ENCODE results near the gene CADM4.

- TF ChIP-seq CTCF (IDR thresholded peaks at IDR 0.05), result no peak
- no peak for TF ChIP-seq POLR2A (IDR thresholded peaks at IDR 0.05)
Observed at GRCh38 chr19:43681821-43682220, 42.2 kb upstream of the CADM4 start.
